COR-L47 (cell line): ENCODE measurements around the gene TGFB2.
"Not testable (repeated sequence)": the region's sequence is repeated elsewhere in the genome, so short reads cannot be mapped to it uniquely, and the experiment has no call there.

Experiments used
- DNase-seq: peaks from one replicate; lab custom pipeline; 2025; lab: John Stamatoyannopoulos, UW

TGFB2 gene

DNA sequence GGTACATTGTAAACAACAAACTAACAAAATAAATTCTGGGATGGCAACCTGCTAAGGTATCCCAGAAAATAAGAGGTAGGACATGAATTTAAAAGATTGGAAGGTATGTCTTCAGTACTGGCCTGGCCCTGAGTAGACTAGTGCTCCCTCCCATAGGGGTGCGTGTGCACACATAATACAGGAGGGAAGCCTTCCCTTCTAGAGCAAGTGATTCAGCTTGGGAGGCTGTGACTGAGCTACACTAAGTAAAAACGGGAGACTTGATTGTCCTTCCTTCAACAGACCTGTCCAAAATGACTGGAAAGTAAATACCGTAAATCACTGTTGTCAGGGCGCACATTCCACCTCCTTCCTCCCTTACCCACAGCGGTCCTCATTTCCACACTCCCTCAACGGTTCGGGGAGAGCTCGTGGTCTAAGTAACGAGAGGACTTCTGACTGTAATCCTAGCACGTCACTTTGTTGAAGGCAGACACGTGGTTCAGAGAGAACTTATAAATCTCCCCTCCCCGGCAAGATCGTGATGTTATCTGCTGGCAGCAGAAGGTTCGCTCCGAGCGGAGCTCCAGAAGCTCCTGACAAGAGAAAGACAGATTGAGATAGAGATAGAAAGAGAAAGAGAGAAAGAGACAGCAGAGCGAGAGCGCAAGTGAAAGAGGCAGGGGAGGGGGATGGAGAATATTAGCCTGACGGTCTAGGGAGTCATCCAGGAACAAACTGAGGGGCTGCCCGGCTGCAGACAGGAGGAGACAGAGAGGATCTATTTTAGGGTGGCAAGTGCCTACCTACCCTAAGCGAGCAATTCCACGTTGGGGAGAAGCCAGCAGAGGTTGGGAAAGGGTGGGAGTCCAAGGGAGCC, at the start of gene TGFB2:
Gene TGFB2 (plus strand): TSS at position 523 of the 859 bp plus-strand sequence. CDS start 1,366 bp downstream, outside the sequence.
- peak; percentile 47 for DNase-seq

DNA sequence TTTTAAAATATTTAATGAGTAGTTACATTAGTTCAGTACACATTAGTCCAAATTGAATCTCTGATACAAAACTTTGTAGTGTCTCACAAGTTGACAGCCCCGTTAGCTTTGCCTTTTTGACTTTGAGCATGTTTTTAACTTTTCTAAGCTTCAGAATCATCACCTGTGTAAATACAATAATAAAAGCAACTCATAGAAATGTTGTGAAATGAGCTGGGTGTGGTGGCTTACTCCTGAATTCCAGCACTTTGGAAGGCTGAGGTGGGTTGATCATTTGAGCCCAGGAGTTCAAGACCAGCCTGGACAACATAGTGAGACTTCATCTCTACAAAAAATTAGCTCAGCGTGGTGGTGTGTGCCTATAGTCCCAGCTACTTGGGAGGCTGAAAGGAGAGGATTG, 49.0 kb upstream of the TGFB2 start:
- no peak for DNase-seq

DNA sequence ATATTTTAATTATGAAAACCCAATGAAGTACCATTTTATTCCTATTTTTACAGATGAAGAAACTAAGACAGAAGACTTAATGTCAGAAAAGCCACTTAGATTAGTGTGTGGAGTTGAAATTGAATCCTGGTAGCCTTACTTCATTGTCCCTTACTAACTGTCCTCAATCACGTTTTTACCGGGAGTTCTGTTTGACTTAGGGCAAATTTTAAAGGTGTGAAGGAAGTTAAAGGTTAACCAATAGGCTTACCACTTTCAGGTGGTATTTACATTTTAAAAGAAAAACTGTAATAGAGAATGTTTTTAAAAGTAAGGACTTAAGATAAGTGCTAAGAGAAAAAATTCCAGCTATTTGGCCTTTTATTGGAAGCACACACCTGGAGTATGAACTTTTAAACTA, 47.7 kb upstream of the TGFB2 start:
- DNase-seq = no peak

DNA sequence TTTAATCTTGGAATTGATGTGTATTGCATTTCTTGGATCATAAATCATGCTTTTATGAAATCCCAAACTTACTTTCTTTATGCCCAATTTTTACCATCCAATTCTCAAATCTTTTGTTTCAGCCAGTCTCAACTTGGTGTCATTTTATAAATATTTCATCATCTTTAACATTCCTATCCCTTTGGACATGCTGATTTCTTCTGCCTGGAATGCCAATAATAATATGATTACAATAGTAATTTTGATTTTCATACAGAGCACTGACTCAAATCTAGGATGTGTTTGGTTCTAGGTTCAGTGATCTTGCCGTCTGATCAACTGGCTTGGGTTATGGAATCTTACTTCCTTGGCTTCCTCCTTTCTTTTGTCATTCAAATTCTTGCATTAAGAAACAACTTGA, 47.3 kb upstream of the TGFB2 start:
- DNase-seq = no peak

DNA sequence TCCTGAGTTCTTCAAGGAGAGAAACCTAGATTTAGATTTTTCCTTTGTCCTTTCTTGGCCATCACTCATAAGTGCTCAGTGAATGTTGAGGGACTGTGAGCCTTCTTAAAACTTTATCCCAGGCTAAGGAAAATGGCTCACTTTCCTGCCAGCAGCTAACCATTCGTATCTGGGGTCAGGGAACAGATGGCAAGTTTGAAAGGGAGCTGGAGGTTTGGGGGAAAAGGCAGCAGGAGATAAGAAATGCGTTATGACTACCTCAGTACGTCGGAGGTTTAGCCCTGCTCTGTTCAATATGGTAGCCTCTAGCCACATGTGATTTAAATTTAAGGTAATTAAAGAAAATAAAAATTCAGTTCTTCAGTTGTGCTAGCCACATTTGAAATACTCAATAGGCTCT, 46.7 kb upstream of the TGFB2 start:
- no peak for DNase-seq

DNA sequence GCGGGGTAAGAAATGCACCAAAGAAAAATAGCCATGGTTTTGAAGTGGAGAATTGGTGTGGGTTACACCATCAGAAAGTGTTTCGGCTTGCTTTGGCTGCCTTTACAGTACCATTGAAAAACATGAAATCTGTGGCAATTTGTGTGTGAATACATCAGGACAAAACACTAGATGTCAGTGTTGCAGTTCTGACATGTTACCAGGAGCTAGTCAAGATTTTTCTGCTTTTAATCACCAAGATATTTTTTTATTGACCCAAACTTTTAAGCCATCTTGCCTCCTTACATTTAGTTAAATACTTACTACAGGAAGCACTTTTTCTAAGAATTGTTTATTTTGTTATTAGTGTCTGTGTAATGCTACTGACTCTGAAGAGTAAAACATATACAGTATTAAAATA, 45.7 kb upstream of the TGFB2 start:
- DNase-seq = no peak

DNA sequence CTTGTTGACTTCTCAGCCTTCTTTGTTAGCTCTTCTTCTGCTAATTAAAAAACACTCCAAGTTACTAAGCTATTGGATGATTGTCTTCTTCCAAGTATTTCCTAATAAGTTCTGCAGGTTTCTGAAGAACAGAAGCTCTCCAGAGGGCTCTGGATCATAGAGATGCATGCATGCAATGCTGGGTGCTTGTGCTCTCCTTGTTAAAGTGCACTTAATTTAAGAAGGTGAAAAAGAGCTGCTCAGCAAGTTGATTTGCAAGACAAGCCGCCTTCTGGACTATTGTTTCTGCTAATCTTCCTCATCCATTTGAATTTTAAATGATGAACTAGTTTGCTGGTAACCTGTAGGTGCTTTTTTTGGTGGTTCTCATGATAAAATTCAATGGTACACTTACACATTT, 43.9 kb upstream of the TGFB2 start:
- DNase-seq = no peak

DNA sequence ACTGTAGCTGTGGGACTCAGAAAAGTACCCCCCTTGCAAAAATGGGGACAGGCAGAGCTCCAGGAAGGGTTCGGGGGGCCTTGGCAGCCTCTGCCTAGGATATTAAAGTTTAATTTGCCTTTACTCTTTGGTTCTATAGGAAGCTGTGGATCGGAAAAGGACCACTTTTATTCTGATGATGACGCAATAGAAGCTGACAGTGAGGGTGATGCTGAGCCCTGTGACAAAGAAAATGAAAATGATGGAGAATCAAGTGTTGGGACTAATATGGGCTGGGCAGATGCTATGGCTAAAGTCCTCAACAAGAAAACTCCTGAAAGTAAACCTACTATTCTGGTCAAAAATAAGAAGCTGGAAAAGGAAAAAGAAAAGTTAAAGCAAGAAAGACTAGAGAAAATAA, 43.0 kb upstream of the TGFB2 start:
- no peak for DNase-seq

DNA sequence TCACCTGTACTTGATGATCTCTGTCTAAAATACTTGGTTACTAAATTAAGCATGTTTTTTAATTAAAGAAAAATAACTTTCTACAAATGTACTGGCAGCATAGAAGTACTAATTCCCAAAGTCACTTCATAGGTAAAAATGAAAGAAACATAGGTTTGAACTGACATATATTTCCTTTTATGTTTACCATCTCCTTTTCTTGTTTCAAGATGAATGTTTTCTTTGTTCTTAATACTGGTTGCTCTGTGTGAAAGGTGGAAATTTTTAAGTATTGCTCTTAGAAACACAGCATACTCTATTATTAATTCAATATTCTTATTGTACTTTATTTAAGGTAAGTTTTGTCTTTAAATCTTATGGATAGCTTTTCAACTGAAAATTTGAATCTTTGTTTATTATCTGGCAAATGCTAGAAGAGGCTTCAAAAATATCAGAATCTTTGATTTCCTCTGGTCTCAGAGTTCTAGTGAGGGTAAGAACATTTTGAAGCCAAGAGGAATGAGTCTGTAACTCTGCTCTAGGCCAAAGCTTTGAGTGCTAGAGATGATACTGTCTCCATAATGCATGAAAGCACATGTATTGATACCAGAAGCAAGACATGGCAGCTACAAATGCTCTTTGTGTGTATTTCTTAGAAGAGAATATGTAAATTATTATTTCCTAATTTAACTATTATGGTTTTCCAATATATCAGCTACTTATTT, 41.8 kb upstream of the TGFB2 start:
- no peak for DNase-seq

DNA sequence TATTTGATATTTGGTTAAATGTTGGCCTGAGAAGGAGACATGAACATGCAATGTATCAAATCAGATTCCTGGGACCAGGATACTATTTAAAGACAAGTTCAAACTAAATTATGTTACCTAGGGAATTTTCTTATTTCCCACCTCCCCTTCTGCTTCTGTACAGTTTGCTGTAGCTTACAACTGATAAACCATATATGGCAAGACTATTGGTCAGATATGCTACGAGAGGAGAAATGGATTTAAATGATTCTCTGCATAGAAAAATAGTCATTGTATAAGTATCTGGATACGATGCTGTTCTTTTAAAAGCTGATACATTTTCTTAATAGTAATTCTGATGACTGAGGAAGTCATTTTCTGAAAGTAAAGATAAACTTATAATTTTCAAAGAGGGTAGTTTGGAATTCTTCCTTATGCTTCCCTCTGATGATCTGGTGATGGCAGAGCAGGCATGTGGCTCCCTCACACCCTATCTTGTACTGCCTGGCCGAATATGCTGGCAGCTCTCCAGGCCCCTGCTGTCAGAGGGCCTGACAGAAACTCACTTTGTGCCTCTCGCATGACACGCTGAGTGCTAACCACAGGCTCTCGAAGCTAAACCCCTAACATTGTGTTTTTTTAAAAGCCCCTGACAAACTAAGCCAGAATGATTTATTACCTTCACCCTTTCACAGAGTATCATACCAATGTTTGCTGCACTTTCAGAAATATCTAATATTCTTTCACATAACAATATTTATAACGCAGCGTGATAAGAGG, 40.7 kb upstream of the TGFB2 start:
- DNase-seq = peak; percentile 81

DNA sequence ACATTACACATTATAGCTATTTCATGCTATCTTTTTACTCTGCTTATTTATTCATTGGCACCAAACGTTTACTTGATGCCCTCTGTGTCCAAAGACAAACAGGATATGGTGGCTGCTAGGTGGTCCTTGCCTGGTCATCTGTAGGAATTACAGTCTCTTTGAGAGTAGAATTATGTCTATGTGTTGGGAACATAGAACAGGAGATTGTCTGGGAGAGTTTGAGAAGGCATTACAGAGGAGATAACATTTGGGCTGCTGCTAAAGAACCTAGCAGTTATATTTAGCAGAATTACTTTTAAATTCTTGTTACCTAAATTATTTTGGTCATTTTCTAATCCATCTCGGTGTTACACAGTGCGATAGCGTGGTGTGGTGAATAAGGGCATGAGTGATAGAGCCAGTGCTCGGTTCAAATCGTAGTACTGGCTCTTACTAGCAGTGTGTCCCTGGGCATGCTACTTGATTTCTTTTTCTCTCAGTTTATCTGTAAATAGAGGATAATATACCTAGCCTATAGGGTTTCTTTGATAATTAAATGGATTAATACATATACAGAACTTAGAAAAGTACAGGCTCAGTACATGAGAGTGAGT, 39.6 kb upstream of the TGFB2 start:
- DNase-seq = no peak

DNA sequence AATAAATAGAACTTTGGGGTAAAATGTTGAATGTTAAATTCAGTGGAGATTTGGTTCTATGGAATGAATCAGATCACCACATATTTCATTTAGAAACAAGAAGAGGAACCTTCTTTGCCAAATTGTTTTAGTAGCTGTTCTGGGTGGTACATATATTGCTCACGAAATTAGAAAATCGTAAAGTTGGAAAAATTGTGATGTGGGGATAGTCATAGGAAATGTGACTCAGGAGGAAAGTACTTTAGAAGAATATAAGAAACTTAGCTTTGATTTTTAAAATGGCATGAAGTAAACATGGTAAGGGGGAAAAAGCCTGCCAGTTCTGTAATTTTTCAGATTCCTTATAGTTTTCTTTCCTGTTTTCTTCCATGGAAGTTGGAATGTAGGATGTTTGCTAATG, 32.6 kb upstream of the TGFB2 start:
- DNase-seq = no peak

DNA sequence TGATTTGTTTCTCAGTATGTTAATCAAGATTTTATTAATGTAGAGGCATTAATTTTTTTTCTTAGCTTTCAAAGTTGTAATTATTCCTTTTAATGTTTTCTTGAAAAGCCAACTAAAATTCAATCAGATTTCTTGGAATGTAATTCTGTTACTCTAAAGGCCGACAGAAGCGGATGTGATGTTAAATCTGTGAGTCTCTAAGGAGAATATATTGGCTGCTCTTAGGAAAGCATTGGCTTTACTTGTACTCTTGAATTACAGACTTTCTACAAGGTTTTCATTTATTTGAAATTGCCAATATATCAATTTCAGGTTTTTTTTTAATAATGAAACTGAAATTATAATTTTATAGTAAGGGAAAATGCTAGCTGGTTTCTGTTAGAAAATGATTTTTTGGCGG, 30.8 kb upstream of the TGFB2 start:
- no peak for DNase-seq

DNA sequence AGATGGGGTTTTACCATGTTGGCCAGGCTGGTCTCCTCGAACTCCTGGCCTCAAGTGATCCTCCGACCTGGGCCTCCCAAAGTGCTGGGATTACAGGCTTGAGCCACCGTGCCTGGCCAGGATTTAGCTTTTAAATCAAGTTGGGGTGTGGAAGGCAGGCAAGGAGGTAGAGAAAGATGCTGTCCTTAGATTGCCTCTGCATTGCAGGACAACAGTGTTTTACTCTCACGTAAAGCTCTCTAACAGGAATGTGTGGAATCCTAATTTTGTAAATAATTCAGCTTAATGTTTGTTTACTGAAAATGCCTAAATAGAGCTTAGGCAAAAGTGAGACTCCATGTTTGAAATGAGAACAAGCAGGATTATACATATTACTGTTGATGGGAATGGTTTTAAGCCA, 29.5 kb upstream of the TGFB2 start:
- DNase-seq = no peak

DNA sequence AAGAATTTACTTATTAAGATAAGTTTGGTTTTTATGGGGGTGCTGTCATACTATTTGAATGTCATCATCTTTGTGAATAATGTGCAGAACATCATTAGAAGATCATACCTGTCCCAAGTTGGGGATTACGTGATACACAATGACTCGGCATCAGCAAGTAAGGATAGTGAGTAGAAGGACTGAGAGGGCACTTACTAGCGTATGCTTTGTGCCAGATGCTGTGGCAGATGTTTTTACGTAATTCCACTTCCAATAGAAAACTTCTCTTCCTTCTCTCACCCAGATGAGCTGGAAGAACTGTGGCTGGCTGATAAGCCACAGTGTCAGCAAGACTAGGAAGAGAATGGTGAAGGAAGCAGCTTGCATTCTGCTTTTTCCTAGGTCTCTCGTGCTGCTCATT, 28.1 kb upstream of the TGFB2 start:
- no peak for DNase-seq

DNA sequence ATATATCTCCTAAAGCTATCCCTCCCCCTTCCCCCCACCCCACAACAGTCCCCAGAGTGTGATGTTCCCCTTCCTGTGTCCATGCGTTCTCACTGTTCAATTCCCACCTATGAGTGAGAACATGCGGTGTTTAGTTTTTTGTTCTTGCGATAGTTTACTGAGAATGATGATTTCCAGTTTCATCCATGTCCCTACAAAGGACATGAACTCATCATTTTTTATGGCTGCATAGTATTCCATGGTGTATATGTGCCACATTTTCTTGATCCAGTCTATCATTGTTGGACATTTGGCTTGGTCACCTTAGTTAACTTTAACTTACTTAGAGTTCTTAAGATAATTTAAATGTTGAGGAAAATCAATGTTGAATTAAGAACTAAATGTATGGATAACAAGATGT, 25.0 kb upstream of the TGFB2 start:
- not testable (repeated sequence) for DNase-seq

DNA sequence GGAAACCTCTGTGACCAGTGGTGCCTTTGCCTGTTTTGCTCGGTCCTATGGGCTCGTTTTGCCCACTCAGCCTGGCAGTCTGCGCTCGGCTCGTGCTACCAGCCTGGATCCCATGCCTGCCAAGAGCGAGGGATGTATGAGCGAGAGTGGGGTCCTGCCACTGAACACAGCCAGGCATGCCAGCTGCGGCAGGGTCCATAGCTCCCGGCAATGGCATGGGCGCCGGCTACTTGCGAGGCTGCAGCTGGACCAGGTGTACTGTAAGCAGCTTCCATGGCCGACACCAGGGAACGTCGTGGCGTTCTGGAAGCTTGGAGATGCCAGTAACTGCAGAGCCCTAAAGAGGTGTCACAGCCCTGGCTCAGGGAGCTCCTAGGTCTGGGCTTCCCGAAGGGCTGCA, 22.4 kb upstream of the TGFB2 start:
- DNase-seq = no peak

DNA sequence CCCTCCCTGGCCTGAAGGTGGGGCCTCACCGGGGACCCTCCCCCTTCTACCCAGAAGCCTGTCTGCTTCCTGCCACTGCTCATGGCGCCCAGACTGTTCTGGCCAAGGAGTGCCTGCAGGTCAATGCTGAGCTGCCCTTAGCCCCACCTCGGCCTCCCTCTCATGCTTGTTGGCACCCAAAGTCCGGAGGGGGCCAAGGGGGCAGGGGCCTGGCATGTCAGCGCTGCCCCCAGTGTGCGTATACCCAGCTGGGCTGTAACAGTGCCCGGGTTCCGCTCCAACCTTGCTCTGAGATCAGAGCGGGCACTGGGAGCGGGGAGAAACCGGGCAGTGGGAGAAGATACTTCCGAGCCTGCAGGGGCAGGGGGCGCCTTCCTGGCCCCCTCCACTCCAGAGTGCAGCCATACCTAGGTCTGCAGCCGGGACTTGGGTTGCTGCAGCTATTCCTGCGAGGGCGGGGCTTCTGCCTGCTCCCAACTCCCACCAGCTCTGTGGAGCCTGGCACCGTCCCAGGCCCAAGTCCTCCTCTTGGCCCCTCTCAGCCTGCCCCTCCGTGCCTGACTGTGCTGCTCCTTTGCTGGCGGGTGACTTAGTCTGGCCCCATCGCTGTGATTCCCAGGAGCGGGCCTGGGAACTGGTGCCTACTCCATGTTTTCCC, 21.4 kb upstream of the TGFB2 start:
- no peak for DNase-seq

DNA sequence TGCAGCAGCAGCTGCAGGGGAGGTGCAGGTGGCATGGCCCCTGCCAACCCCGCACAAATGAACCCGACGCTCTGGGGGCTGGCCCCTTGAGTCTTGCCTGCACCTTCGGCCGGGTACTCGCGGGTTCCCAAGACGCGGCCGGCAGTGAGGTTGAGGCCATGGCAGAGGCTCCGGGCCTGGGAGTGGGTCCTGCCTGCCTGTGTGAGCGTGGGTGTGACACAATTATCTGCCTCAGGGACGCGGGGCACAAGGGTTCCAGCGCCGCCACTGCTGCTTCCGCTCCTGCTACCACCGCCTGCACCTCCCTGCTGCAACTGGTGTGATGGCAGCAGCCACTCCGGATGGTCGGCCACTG, 20.9 kb upstream of the TGFB2 start:
- no peak for DNase-seq

DNA sequence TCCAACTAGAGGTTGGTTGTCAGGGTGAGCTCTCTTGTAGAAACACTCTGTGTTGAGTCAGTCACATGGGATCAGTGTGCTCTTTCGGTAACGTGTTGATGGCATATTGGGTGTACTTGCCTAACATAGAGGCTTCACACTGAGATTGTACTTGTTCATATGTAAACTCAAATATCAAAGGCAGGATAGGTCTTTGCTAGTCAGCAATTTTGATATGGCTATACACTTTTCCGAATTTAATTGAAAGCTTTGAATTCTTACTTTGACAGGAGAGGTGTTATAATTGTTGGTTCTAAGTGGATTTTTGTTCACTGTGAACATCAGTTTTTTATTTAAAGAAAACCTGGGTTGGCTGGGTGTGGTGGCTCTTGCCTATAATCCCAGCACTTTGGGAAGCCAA, 16.4 kb upstream of the TGFB2 start:
- DNase-seq = no peak

DNA sequence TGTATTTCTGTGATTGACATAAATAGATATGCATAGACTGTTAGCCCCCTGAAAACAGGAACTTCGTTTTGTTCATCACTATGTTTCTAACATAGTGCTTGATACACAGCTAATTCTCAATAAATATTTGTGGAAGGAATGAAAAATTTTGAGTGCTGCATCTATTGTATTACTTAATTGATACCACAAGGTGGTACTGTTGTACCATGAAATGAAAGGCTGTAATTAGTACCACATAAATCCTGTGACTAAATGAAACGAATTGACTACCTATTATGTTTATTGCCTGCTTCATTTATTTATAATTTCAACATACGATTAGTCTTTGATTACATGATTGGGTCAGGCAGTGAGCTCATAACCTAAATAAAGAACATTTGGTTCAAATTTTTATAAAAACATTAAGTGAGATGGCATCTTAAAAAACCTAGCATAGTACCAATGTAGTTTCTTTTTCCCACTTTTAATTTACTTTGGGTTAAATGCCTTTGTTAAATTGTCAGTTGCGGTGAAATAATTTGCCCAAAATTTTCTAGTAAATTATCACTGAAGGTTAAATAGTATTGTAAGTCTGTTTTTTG, 15.0 kb upstream of the TGFB2 start:
- no peak for DNase-seq

DNA sequence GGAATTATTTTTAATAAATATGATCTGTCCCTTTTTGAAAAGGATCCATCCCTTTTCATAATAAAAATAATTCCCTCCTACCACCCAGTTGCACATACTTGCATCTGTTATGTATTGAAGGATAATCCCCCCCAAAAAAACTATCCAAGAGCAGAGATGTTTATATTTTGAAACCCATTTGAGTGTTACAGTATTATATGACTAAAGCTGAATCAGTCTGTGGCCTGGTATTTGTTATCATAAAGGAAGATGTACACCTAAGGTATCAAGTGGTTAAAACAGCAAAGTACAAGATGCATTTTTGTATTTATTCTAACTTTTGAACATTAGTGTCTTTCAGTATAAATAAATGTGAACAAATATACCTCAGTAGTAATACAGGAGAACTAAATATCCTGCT, 12.7 kb upstream of the TGFB2 start:
- DNase-seq = no peak
